Sigmoid colon (tissue), 7 donors: ENCODE results near the gene SLC30A2. TPM values are rescaled to one million over a fixed set of nuclear protein-coding genes. Genes with fewer than 3 reads are reported as not detected.

Source experiments
- DNase-seq: peaks from one replicate; pipeline ENCODE4 v3.0.0-alpha.2; 2019
- H3K27ac ChIP-seq, 4 donors: fragments of 200-600 bp; sonication (generic); one replicate each; pipeline ENCODE4 v1.5.1; 2016 to 2019; ENCODE audit warnings: mild to moderate bottlenecking in 1 of 4
- H3K27me3 ChIP-seq, 3 donors: fragments of 200-600 bp; sonication (generic); one replicate each; pipeline ENCODE4 v1.5.1; 2019; ENCODE audit warnings: mild to moderate bottlenecking in 1 of 3
- H3K36me3 ChIP-seq, 4 donors: fragments of 200-600 bp; sonication (generic); one replicate each; pipeline ENCODE4 v1.5.1; 2016 to 2019
- H3K4me1 ChIP-seq, 4 donors: fragments of 200-600 bp; sonication (generic); one replicate each; pipeline ENCODE4 v1.5.1; 2017 to 2019
- H3K4me3 ChIP-seq, 4 donors: fragments of 200-600 bp; sonication (generic); one replicate each; pipeline ENCODE4 v1.5.1; 2017 to 2019; ENCODE audit warnings: mild to moderate bottlenecking in 2 of 4, moderate library complexity in 1 of 4
- H3K9me3 ChIP-seq, 4 donors: fragments of 200-600 bp in 3 of 4; sonication (generic) in 3 of 4; one replicate each; pipeline versions ENCODE4 v1.5.1 to v1.6.1; 2013 to 2019
- CTCF ChIP-seq, 4 experiments: fragments of 450-650 bp in 3 of 4; fragments of 200-600 bp in 1 of 4; IDR thresholded peaks; one replicate each; pipeline ENCODE4 v1.5.1; 2016 to 2019; ENCODE audit warnings: antibody characterized with exemption in 4 of 4, mild to moderate bottlenecking in 3 of 4, moderate library complexity in 2 of 4
- EP300 ChIP-seq, 4 donors: sonication (generic); formaldehyde crosslinking; IDR thresholded peaks; one replicate each; pipeline ENCODE4 v1.6.1; 2017; ENCODE audit warnings: antibody characterized with exemption in 4 of 4
- POLR2A ChIP-seq, 2 donors: fragments of 450-650 bp; IDR thresholded peaks; one replicate each; pipeline ENCODE4 v1.6.1; 2016; ENCODE audit warnings: antibody characterized with exemption in 2 of 2, mild to moderate bottlenecking in 2 of 2, moderate library complexity in 2 of 2
- POLR2AphosphoS5 ChIP-seq, 4 donors: sonication (generic); formaldehyde crosslinking; IDR thresholded peaks; one replicate each; pipeline ENCODE4 v1.6.1; 2017; ENCODE audit warnings: antibody characterized with exemption in 4 of 4
- WGBS, 2 donors: extraction: QIAGEN DNeasy Blood & Tissue Kit; methylation state at CpG; one replicate each; pipeline ENCODE4 v1.1.7; 2013; 5-methylcytosine and 5-hydroxymethylcytosine counted together
- intact Hi-C: fragments of 100-400 bp; cut with DNase I; formaldehyde crosslinking; loops from one replicate; pipeline ENCODE4 v1.15.1; 2023
- polyA plus RNA-seq, 3 donors: library from polyadenylated mRNA; stranded (reverse); fragments of 200-250 nt; gene quantifications; one replicate each; pipeline ENCODE4 v1.2.3, GENCODE V29; 2013
- total RNA-seq, 4 donors: library from RNA; depleted of rRNA; stranded (reverse); fragments of >200 nt; gene quantifications; one replicate each; pipeline ENCODE4 v1.1.0, GENCODE V29; 2016
- donor health status: healthy with polysubstance abuse.
- donor health status: Bipolar disorder and iron deficiency.
- donor health status: healthy.

Gene SLC30A2
- total and polyA plus RNA-seq, 7 donors = 0.07 to 0.92 (median 0.16) TPM; not detected in 4

- no peak overlapping the region for H3K27ac ChIP-seq
- DNase-seq = no peak
- H3K9me3 ChIP-seq = no peaks in the 10 kb centered on the region
- H3K36me3 ChIP-seq = no peaks in the 10 kb centered on the region
- intact Hi-C loops = no loop called here
- 82 to 83% methylated on average over 3 of the region's 3 CpGs for WGBS, 2 donors
- TF ChIP-seq CTCF (IDR thresholded peaks at IDR 0.05) (no peak), EP300 (IDR thresholded peaks at IDR 0.05) (no peak), POLR2A (IDR thresholded peaks at IDR 0.05) (no peak), POLR2AphosphoS5 (IDR thresholded peaks at IDR 0.05) (no peak)
- H3K4me1 ChIP-seq = peaks cover 0 to 17% (median 8%) of the 10 kb centered on the region in 4 donors
- no peaks in the 10 kb centered on the region for H3K27me3 ChIP-seq
- H3K4me3 ChIP-seq = no peak overlapping the region
Measured at GRCh38 chr1:26064553-26064952, 18.6 kb upstream of the SLC30A2 start.

DNA sequence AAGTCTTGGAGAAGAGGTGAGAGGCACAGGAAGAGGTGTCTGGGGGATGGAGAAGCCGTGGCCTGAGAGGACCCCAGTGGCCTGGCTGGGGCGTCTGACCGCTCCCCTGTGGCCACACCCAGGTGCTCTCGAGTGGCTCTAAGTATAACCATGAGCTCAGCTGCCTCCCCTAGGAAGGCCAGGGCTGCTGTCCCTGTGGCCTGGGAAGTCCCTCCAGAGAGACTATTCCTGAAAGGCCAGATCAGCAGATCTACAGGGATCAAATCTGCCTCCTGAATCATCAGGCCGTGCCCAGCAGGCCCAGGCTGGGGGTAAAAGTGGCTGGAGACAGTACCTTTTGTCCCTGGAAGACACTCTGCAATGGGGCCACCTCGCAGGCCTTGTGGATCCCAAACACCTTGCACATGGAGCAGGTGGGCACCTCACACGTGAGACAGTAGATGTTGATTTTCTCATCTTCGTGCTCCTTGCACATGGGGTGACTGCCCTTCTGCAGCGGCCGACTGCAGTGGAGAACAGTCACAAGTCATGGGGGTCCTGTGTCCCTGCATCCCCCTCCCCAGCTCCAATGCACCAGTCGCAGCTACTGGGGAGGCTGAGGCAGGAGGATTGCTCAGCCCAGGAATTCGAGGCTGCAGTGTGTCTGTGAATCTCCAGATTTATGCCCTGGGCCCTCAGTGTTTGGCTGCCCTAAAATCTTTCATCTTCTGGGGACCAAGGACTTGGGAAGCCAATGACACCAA is 15.1 kb upstream of the SLC30A2 start:
- Histone ChIP-seq H3K27ac (no peak overlapping the region), H3K27me3 (no peaks in the 10 kb centered on the region), H3K4me1 (no peaks in the 10 kb centered on the region), H3K36me3 (no peaks in the 10 kb centered on the region), H3K4me3 (no peak overlapping the region), H3K9me3 (no peaks in the 10 kb centered on the region)
- no peak for DNase-seq
- intact Hi-C loops = no loop called here
- WGBS, 2 donors = 72 to 80% methylated on average over 12 of the region's 12 CpGs
- TF ChIP-seq POLR2A (IDR thresholded peaks at IDR 0.05) (no peak), EP300 (IDR thresholded peaks at IDR 0.05) (no peak)

DNA sequence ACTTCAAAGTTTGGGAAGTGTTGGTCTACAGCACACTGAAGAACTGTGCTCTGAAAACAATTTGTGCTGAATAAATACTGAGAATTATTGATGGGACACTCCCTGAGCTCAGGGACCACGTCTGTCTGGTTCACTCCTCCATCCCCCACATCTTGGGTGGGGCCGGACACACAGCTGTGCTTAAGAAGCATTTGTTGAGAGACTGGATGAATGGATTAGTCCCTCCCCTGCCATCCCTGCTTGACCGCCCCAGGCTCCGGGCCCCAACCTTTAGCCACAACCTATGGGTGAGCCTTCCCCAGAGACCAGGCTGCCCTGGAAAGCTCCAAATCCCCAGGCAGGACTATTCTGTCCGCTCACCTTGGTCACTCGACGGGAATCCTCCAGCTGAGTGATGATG is 14.0 kb upstream of the SLC30A2 start:
- Histone ChIP-seq H3K9me3 (no peaks in the 10 kb centered on the region), H3K4me1 (no peaks in the 10 kb centered on the region), H3K27me3 (no peaks in the 10 kb centered on the region), H3K27ac (no peak overlapping the region), H3K36me3 (no peaks in the 10 kb centered on the region), H3K4me3 (no peak overlapping the region)
- TF ChIP-seq CTCF (IDR thresholded peaks at IDR 0.05) (no peak), POLR2AphosphoS5 (IDR thresholded peaks at IDR 0.05) (no peak), POLR2A (IDR thresholded peaks at IDR 0.05) (no peak)
- no peak for DNase-seq
- 63 to 77% methylated on average over 7 of the region's 7 CpGs for WGBS, 2 donors
- intact Hi-C loops = no loop called here

DNA sequence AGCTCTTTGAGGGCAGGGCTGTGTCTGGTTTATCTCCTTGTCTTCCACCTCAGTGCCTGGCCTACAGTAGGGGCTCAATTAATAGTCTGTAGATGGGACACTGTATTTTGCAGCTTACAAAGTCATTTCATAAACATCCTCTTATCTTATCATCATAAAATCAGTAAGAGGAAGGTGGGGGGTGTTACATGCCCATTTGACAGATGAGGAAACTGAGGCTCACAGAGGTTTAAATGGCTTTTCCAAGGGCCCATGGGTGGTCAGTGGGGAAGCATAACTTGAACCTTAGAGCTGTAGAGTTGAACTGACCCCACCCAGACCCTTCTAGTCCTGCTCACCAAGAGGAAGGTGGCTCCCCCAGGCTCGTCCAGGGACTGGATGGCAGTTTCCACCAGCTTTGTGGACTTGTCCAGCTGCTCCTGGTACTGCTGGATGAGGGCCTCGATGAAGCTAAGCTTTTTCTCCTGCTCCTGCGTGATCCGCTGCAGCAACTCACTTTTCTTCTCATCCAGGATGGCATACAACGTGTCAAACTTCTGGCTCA is 12.2 kb upstream of the SLC30A2 start:
- Histone ChIP-seq H3K27ac (no peak overlapping the region), H3K27me3 (peaks cover 0 to 14% (median 0%) of the 10 kb centered on the region in 3 donors), H3K9me3 (no peaks in the 10 kb centered on the region), H3K36me3 (no peaks in the 10 kb centered on the region), H3K4me1 (no peaks in the 10 kb centered on the region), H3K4me3 (no peak overlapping the region)
- intact Hi-C loops = no loop called here
- TF ChIP-seq POLR2A (IDR thresholded peaks at IDR 0.05) = no peak
- no peak for TF ChIP-seq CTCF (IDR thresholded peaks at IDR 0.05)
- TF ChIP-seq POLR2AphosphoS5 (IDR thresholded peaks at IDR 0.05) = no peak
- TF ChIP-seq EP300 (IDR thresholded peaks at IDR 0.05) = no peak
- 81 to 85% methylated on average over 5 of the region's 5 CpGs for WGBS, 2 donors
- DNase-seq = no peak

DNA sequence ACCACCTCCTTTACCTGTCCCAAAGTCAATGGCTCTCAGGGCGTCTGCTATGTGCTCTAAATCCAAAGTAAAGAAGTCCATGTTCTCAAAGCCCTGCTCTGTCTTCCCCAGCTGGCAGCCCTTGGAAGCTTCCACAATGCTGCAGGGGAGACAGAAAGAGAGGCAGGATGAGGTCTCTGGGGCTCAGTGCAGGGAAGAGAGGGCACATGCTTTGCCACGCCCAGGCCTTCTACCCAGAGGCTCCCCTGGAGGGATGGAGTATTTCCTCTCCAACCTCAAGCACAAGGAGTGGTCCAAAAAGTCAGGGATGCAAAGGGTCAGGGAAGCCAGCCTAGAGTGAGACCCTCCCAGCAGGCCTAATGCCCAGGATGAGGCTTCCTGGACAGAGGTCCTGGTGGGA is 11.3 kb upstream of the SLC30A2 start:
- Histone ChIP-seq H3K27me3 (peaks cover 0 to 14% (median 0%) of the 10 kb centered on the region in 3 donors), H3K27ac (no peak overlapping the region), H3K4me3 (no peak overlapping the region), H3K9me3 (no peaks in the 10 kb centered on the region), H3K36me3 (no peaks in the 10 kb centered on the region), H3K4me1 (no peaks in the 10 kb centered on the region)
- TF ChIP-seq POLR2AphosphoS5 (IDR thresholded peaks at IDR 0.05) (no peak), EP300 (IDR thresholded peaks at IDR 0.05) (no peak), POLR2A (IDR thresholded peaks at IDR 0.05) (no peak), CTCF (IDR thresholded peaks at IDR 0.05) (no peak)
- intact Hi-C loops = no loop called here
- 82 to 89% methylated on average over 2 of the region's 2 CpGs for WGBS, 2 donors
- DNase-seq = no peak
